ENCODE measurements around the gene UBE2M.

Gene UBE2M

GRCh38 chr19:58569191-58569942 is 11.0 kb upstream of the UBE2M start:
- ChIA-PET CTCF (interaction anchor here (1.7 to 1.8 kb wide), 2 partner anchors 12 to 55 kb away, joined by 5 to 7 read pairs; no protein-coding TSS in a partner anchor), POLR2A (no interaction called here)
- no peak for TF ChIP-seq CTCF (IDR thresholded peaks at IDR 0.05; ENCODE audit: control extremely low read depth, extremely low read depth, low read depth, missing control alignments)

GRCh38 chr19:58568453-58569130 is 10.2 kb upstream of the UBE2M start:
- POLR2A ChIA-PET: no interaction called here
- no peak for TF ChIP-seq CTCF (IDR thresholded peaks at IDR 0.05; ENCODE audit: control extremely low read depth, extremely low read depth, low read depth, missing control alignments)
- CTCF ChIA-PET: interaction anchor here (1.7 to 1.8 kb wide), 2 partner anchors 12 to 55 kb away, joined by 5 to 7 read pairs; no protein-coding TSS in a partner anchor
- DNase-seq (ENCODE audit: extremely low spot score): no peak

More at GRCh38 chr19:58569191-58569942, 11.0 kb upstream of the UBE2M start:
- no peak for DNase-seq (ENCODE audit: extremely low spot score)

- ChIA-PET POLR2A (interaction anchor here (0.9 kb wide), 1 partner anchor 12 kb away, joined by 3 read pairs; the partner anchor contains the start of gene CHMP2A), CTCF (interaction anchor here (1.0 to 1.3 kb wide), 2 partner anchors 15 to 53 kb away, joined by 3 to 4 read pairs; no protein-coding TSS in a partner anchor)
- DNase-seq (ENCODE audit: extremely low spot score): no peak
- no peak for TF ChIP-seq CTCF (IDR thresholded peaks at IDR 0.05; ENCODE audit: control extremely low read depth, extremely low read depth, low read depth, missing control alignments)
Measured at GRCh38 chr19:58566989-58567388, 8.6 kb upstream of the UBE2M start.

GRCh38 chr19:58563823-58564222 is 5.4 kb upstream of the UBE2M start:
- TF ChIP-seq CTCF (IDR thresholded peaks at IDR 0.05; ENCODE audit: control extremely low read depth, extremely low read depth, low read depth, missing control alignments): no peak
- POLR2A ChIA-PET: no interaction called here

GRCh38 chr19:58563034-58563573 is 4.7 kb upstream of the UBE2M start:
- ChIA-PET POLR2A (interaction anchor here (0.6 kb wide), 1 partner anchor 27 kb away, joined by 5 read pairs; no protein-coding TSS in a partner anchor), CTCF (interaction anchor here (1.4 to 1.8 kb wide), 2 partner anchors 18 to 49 kb away, joined by 3 to 9 read pairs; no protein-coding TSS in a partner anchor)
- TF ChIP-seq CTCF (IDR thresholded peaks at IDR 0.05; ENCODE audit: control extremely low read depth, extremely low read depth, low read depth, missing control alignments): no peak
- DNase-seq (ENCODE audit: extremely low spot score): peak; percentile 62

More at GRCh38 chr19:58563823-58564222, 5.4 kb upstream of the UBE2M start:
- no peak for DNase-seq (ENCODE audit: extremely low spot score)
- CTCF ChIA-PET: no interaction called here
